ENCODE data around the gene IGFLR1.
"Not testable (repeated sequence)": the region's sequence is repeated elsewhere in the genome, so short reads cannot be mapped to it uniquely, and the experiment has no call there.

The IGFLR1 gene

DNA sequence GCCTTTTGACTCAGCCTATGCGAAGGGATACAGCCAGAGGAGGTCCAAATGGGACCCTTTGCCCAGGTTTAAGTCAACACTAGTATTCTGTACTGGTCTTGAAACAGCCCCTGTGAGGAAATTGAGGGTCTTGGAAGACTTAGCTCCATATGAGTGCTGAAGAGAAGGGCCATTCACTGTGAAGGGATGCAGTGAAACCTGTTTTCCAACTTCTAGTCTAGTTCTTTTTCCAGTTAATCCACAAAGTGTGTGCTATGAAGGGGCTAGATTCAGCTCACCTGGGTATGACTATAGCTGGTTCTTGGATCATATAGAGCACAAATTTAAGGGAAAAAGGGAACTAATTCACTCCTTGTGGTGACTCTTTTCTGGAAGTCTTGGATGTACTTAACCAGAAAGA, 33.9 kb downstream of the IGFLR1 start:
- Histone ChIP-seq H3K9me3 (ENCODE audit: control insufficient read depth, low read length) (no peaks in the 10 kb centered on the region), H3K27ac (ENCODE audit: insufficient read depth, low read length, poor library complexity, severe bottlenecking) (no peak overlapping the region), H3K36me3 (ENCODE audit: control insufficient read depth, insufficient read depth, low read length) (no peaks in the 10 kb centered on the region), H3K27me3 (replicated peaks; ENCODE audit: control insufficient read depth, insufficient read depth, low read length, poor library complexity, severe bottlenecking) (no peaks in the 10 kb centered on the region), H3K4me3 (ENCODE audit: insufficient read depth, low read depth, low read length, poor library complexity, severe bottlenecking) (no peak overlapping the region), H3K4me1 (ENCODE audit: control insufficient read depth, insufficient read depth, low read length, poor library complexity, severe bottlenecking) (peaks cover 22% of the 10 kb centered on the region)
- no peak for DNase-seq

DNA sequence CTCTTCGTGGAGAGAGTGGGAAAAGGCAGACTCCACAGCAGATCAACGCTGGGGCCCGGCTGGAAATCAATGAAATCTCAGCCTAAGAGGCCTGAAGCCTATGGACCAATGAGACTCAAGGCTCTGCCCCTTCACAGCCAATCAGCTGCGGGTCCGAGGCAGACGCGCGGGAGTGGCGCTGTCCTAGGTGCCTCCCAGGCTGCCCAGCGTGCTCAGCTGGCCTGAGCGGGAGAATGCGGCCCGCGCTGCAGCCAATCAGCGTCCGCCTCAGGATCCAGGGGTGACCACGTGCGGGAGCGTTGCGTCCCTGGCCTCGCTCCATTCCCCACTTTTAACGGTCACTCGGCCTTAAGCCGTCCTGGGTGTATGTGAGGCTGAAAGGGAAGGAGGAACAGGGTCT, 38.0 kb downstream of the IGFLR1 start, which contains the start of gene ZBTB32:
TSS of gene ZBTB32 (plus strand) at position 341 of the 400 bp plus-strand sequence. CDS start 10,069 bp downstream, outside the sequence.
- no peaks in the 10 kb centered on the region for H3K36me3 ChIP-seq (ENCODE audit: control insufficient read depth, insufficient read depth, low read length)
- peaks cover 9% of the 10 kb centered on the region for H3K4me1 ChIP-seq (ENCODE audit: control insufficient read depth, insufficient read depth, low read length, poor library complexity, severe bottlenecking)
- DNase-seq = no peak
- H3K9me3 ChIP-seq (ENCODE audit: control insufficient read depth, low read length) = no peaks in the 10 kb centered on the region
- no peak within 1 kb of the TSS for H3K27ac ChIP-seq (ENCODE audit: insufficient read depth, low read length, poor library complexity, severe bottlenecking)
- no peaks in the 10 kb centered on the region for H3K27me3 ChIP-seq (replicated peaks; ENCODE audit: control insufficient read depth, insufficient read depth, low read length, poor library complexity, severe bottlenecking)
- no peak within 1 kb of the TSS for H3K4me3 ChIP-seq (ENCODE audit: insufficient read depth, low read depth, low read length, poor library complexity, severe bottlenecking)

DNA sequence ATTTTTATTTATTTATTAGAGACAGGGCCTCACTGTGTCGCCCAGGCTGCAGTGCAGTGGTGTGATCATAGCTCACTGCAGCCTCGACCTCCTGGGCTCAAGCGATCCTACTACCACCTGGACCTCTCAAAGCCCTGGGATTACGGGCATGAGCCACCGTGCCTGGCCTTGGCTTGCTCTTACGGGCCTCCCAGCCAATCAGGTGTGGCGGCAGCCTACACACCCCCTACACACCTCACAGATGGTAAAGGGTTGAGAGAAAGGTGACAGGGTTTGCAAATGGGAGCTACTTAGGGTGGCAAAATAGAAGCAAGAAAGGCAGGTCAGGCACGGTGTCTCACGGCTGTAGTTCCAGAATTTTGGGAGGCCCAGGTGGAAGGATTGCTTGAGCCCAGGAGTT, 38.9 kb downstream of the IGFLR1 start:
- no peak for DNase-seq
- H3K4me3 ChIP-seq (ENCODE audit: insufficient read depth, low read depth, low read length, poor library complexity, severe bottlenecking) = no peak overlapping the region
- H3K9me3 ChIP-seq (ENCODE audit: control insufficient read depth, low read length) = no peaks in the 10 kb centered on the region

DNA sequence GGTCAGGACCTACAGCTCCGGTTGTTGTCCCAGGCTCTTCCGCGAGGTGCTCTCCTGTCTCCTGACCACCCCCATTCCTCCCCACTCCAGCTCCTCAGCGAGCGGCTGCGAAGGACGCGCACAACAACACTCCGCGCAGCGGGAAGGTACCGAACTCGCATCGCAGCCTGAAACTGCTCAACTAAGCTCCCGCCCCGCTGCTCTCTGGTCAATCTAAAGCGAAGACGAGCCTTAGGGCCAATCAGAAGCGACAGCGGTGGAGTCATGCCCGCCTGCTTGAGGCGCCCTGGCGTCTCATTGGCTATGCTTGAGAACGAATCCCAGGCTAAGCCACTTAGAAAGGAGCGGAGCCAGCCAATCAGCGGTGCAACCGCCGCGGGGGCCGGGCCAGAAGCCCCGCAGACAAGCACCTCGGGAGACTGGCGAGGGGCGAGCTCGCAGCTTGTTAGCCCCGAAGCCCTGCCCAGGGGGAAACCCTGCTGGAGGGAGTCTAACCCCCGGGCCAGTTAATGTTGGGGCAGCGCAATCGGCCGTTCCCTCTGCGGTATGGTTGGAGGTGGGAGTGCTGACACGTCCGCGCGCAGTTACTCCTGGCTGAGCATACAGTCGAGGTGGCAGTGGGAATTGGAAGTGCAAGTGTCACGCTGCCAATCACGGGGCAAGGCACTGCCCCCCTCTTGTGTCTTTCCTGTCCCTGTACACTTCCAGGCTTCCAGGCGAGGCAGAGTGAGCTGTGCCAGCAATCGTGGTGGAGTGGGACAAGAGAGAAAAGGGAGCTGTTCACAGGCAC, 39.8 kb downstream of the IGFLR1 start:
- Histone ChIP-seq H3K36me3 (ENCODE audit: control insufficient read depth, insufficient read depth, low read length) (no peaks in the 10 kb centered on the region), H3K4me1 (ENCODE audit: control insufficient read depth, insufficient read depth, low read length, poor library complexity, severe bottlenecking) (peaks cover 9% of the 10 kb centered on the region), H3K4me3 (ENCODE audit: insufficient read depth, low read depth, low read length, poor library complexity, severe bottlenecking) (peak overlapping the region; percentile 71), H3K27ac (ENCODE audit: insufficient read depth, low read length, poor library complexity, severe bottlenecking) (peak overlapping the region; percentile 38), H3K27me3 (replicated peaks; ENCODE audit: control insufficient read depth, insufficient read depth, low read length, poor library complexity, severe bottlenecking) (no peaks in the 10 kb centered on the region), H3K9me3 (ENCODE audit: control insufficient read depth, low read length) (no peaks in the 10 kb centered on the region)
- peak; percentile 87 to 92 (median 91) for DNase-seq

More for the DNA sequence above, 38.9 kb downstream of the IGFLR1 start:
- Histone ChIP-seq H3K27me3 (replicated peaks; ENCODE audit: control insufficient read depth, insufficient read depth, low read length, poor library complexity, severe bottlenecking) (no peaks in the 10 kb centered on the region), H3K4me1 (ENCODE audit: control insufficient read depth, insufficient read depth, low read length, poor library complexity, severe bottlenecking) (peaks cover 9% of the 10 kb centered on the region), H3K36me3 (ENCODE audit: control insufficient read depth, insufficient read depth, low read length) (no peaks in the 10 kb centered on the region), H3K27ac (ENCODE audit: insufficient read depth, low read length, poor library complexity, severe bottlenecking) (no peak overlapping the region)

DNA sequence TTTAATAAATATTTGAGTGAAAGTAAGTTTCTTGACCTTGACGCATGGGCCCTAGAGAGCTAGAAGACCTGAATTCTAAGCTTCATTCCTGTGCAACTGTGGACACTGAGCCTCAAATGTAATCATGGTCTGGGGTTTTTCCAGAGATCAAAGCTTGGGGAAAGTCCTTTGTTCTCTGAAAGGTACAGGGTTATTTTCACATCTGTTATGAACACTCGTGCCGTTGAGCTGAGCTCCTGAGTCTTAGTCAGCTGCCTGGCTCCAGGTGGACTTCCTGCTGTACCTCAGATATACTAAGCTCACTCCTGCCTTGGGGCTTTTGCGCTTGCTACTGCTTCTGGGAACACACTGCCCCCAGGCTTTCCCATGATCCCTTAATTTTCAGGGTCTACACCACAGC, 45.4 kb downstream of the IGFLR1 start:
- no peaks in the 10 kb centered on the region for H3K27me3 ChIP-seq (replicated peaks; ENCODE audit: control insufficient read depth, insufficient read depth, low read length, poor library complexity, severe bottlenecking)
- H3K36me3 ChIP-seq (ENCODE audit: control insufficient read depth, insufficient read depth, low read length) = no peaks in the 10 kb centered on the region
- DNase-seq = no peak
- peaks cover 1% of the 10 kb centered on the region for H3K4me1 ChIP-seq (ENCODE audit: control insufficient read depth, insufficient read depth, low read length, poor library complexity, severe bottlenecking)
- no peak overlapping the region for H3K27ac ChIP-seq (ENCODE audit: insufficient read depth, low read length, poor library complexity, severe bottlenecking)
- no peak overlapping the region for H3K4me3 ChIP-seq (ENCODE audit: insufficient read depth, low read depth, low read length, poor library complexity, severe bottlenecking)
- H3K9me3 ChIP-seq (ENCODE audit: control insufficient read depth, low read length) = no peaks in the 10 kb centered on the region

DNA sequence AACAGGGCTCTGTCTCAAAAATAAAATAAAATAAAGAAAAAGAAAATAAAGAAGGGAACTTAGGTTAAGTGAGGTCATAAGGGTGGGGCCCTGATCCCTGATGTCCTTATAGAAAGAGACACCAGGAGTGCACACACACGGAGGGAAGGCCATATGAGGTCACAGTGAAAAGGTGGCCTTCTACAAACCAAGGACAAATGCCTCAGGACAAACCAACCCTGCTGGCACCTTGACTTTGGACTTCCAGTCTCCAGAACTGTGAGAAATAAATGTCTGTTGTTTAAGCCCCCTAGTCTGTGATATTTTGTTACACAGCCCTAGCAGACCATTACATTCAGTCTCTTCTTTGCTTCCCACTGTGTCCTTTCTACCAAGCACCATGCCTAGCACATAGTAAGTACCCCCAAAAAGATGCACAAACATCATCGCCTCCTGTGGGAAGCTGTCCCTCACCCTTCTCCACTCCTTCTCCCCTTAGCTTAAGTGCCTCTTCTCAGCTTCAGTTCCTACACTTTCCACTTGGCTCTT, 46.3 kb downstream of the IGFLR1 start:
- Histone ChIP-seq H3K27ac (ENCODE audit: insufficient read depth, low read length, poor library complexity, severe bottlenecking) (no peak overlapping the region), H3K4me1 (ENCODE audit: control insufficient read depth, insufficient read depth, low read length, poor library complexity, severe bottlenecking) (no peaks in the 10 kb centered on the region), H3K36me3 (ENCODE audit: control insufficient read depth, insufficient read depth, low read length) (no peaks in the 10 kb centered on the region), H3K27me3 (replicated peaks; ENCODE audit: control insufficient read depth, insufficient read depth, low read length, poor library complexity, severe bottlenecking) (no peaks in the 10 kb centered on the region), H3K9me3 (ENCODE audit: control insufficient read depth, low read length) (no peaks in the 10 kb centered on the region), H3K4me3 (ENCODE audit: insufficient read depth, low read depth, low read length, poor library complexity, severe bottlenecking) (no peak overlapping the region)
- DNase-seq = no peak

DNA sequence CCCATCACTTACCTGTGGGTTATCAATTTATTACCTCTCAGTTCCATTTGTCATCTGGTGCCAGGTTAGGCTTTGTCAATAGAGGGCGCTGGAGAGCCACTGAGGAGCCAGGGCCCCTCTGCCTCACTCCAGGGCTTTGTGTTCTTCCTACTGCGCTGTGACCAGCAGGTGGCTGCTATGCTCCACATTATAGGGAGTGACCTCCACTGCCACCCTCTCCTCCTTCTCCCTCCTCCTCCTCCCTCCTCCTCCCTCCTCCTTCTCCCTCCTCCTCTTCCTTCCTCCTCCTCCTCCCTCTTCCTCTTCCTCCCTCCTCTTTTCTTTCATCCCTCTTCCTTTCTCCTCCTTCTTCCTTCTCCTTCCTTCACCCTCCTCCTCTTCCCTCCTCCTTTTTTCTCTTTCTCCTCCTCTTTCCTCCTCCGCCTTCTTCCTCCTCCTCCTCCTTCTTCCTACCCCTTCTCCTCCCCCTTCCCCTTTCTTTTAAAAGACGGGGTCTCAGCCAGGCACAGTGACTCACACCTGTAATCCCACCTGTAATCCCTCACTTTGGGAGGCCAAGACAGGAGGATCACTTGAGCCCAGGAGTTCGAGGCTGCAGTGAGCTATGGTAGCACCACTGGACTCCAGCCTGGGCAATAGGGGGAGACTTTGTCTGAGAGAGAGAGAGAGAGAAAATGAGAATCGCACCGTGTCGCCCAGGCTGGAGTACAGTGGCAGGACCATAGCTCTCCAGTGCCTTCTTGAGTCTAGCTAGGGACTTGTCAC, 48.2 kb downstream of the IGFLR1 start:
- Histone ChIP-seq H3K27me3 (replicated peaks; ENCODE audit: control insufficient read depth, insufficient read depth, low read length, poor library complexity, severe bottlenecking) (no peaks in the 10 kb centered on the region), H3K4me3 (ENCODE audit: insufficient read depth, low read depth, low read length, poor library complexity, severe bottlenecking) (no peak overlapping the region), H3K4me1 (ENCODE audit: control insufficient read depth, insufficient read depth, low read length, poor library complexity, severe bottlenecking) (no peaks in the 10 kb centered on the region), H3K9me3 (ENCODE audit: control insufficient read depth, low read length) (no peaks in the 10 kb centered on the region), H3K36me3 (ENCODE audit: control insufficient read depth, insufficient read depth, low read length) (no peaks in the 10 kb centered on the region), H3K27ac (ENCODE audit: insufficient read depth, low read length, poor library complexity, severe bottlenecking) (no peak overlapping the region)
- DNase-seq = peak; percentile 75 to 83 (median 80)

DNA sequence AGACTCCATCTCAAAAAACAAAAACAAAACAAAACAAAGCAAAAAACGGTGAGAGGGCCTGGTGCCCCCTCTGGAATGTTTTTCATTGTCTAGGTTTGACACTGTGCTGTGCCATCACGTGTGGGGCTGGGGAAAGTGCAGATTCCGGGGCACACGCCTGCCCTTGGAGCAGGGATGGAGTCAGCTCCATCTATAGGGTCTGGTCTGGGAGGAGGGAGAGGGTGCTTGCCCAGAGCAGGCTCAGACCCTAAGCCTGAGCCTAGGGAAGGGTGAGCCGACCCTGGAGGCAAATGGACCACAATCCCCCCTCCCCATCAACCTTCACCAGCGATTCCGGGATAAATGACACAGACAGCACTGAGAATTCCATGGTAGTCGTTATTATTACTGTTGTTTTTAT, 48.8 kb downstream of the IGFLR1 start:
- Histone ChIP-seq H3K9me3 (ENCODE audit: control insufficient read depth, low read length) (no peaks in the 10 kb centered on the region), H3K36me3 (ENCODE audit: control insufficient read depth, insufficient read depth, low read length) (no peaks in the 10 kb centered on the region), H3K27ac (ENCODE audit: insufficient read depth, low read length, poor library complexity, severe bottlenecking) (no peak overlapping the region), H3K4me1 (ENCODE audit: control insufficient read depth, insufficient read depth, low read length, poor library complexity, severe bottlenecking) (no peaks in the 10 kb centered on the region), H3K4me3 (ENCODE audit: insufficient read depth, low read depth, low read length, poor library complexity, severe bottlenecking) (no peak overlapping the region), H3K27me3 (replicated peaks; ENCODE audit: control insufficient read depth, insufficient read depth, low read length, poor library complexity, severe bottlenecking) (no peaks in the 10 kb centered on the region)
- DNase-seq = no peak

DNA sequence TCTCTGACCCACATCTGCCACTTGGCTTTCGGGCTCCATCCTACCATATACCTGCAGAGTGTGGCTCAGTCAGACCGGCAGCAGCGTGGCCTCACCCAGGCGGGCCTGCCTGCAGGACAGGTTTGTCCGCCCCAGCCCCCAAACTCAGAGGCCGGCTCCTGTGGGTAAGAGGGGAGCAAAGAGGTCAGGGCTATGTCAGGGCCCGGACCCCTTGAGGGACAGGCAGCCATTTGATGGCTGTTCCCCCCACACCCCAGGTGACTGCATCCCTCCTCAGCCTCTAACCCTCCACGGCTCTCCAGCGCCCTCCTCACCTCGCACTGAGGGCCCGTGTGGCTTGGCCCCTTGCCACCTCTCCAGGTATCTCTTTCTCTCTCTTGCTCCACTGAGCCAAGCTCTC, 50.2 kb downstream of the IGFLR1 start:
- H3K36me3 ChIP-seq (ENCODE audit: control insufficient read depth, insufficient read depth, low read length) = no peaks in the 10 kb centered on the region
- H3K27me3 ChIP-seq (replicated peaks; ENCODE audit: control insufficient read depth, insufficient read depth, low read length, poor library complexity, severe bottlenecking) = no peaks in the 10 kb centered on the region
- no peak overlapping the region for H3K4me3 ChIP-seq (ENCODE audit: insufficient read depth, low read depth, low read length, poor library complexity, severe bottlenecking)
- H3K9me3 ChIP-seq (ENCODE audit: control insufficient read depth, low read length) = no peaks in the 10 kb centered on the region
- DNase-seq = no peak
- no peak overlapping the region for H3K27ac ChIP-seq (ENCODE audit: insufficient read depth, low read length, poor library complexity, severe bottlenecking)
- H3K4me1 ChIP-seq (ENCODE audit: control insufficient read depth, insufficient read depth, low read length, poor library complexity, severe bottlenecking) = no peaks in the 10 kb centered on the region

DNA sequence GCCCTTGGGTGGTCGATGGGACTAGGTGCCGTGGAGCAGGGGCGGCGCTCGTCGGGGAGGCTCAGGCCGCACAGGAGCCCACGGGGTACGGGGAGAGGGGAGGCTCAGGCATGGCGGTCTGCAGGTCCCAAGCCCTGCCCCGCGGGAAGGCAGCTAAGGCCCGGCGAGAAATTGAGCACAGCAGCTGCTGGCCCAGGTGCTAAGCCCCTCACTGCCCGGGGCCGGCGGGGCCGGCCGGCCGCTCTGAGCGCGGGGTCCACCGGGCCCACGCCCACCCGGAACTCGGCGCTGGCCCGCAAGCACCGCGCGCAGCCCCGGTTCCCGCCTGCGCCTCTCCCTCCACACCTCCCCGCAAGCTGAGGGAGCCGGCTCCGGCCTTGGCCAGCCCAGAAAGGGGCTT, 51.1 kb downstream of the IGFLR1 start:
- H3K27me3 ChIP-seq (replicated peaks; ENCODE audit: control insufficient read depth, insufficient read depth, low read length, poor library complexity, severe bottlenecking); DNase-seq; H3K9me3 ChIP-seq (ENCODE audit: control insufficient read depth, low read length); H3K4me1 ChIP-seq (ENCODE audit: control insufficient read depth, insufficient read depth, low read length, poor library complexity, severe bottlenecking); H3K36me3 ChIP-seq (ENCODE audit: control insufficient read depth, insufficient read depth, low read length); H3K4me3 ChIP-seq (ENCODE audit: insufficient read depth, low read depth, low read length, poor library complexity, severe bottlenecking); H3K27ac ChIP-seq (ENCODE audit: insufficient read depth, low read length, poor library complexity, severe bottlenecking): not testable (repeated sequence)
